Endothelial cell of umbilical vein (primary cell): ENCODE results near the gene ARL5B. TPM values are rescaled to one million over a fixed set of nuclear protein-coding genes. Genes with fewer than 3 reads are reported as not detected.

Experiments
- BruUV-seq: library from RNA; stranded (reverse); fragments of 400-500 nt; replicated peaks from 2 replicates; lab custom pipeline; 2021; lab: Mats Ljungman, UMichigan
- CTCF ChIA-PET: fragments of 300-600, 350-600 bp; sonication (Branson Sonifier 250); formaldehyde crosslinking; loops from one replicate; lab custom pipeline; 2021; ENCODE audit warnings: antibody characterized with exemption, inconsistent platforms; lab: Charles Lee
- POLR2A ChIA-PET: fragments of 300-600, 350-600 bp; sonication (Branson Sonifier 250); formaldehyde crosslinking; loops from one replicate; lab custom pipeline; 2021; ENCODE audit warnings: antibody characterized with exemption, inconsistent platforms; lab: Charles Lee
- DNase-seq: peaks from one replicate; pipeline ENCODE4 v3.0.0-alpha.2; 2011; ENCODE audit warnings: low read depth, low spot score
- FAIRE-seq: peaks from 2 replicates; lab custom pipeline; 2011; peaks lifted over from hg19 to GRCh38; lab: Jason Lieb, UNC
- H2AFZ ChIP-seq: 2 replicates; pipeline ENCODE4 v1.6.0; 2012; ENCODE audit warnings: low read depth, low read length, control low read depth, inconsistent platforms
- H3K27ac ChIP-seq: 2 replicates; pipeline ENCODE4 v1.5.1; 2011; ENCODE audit warnings: low read depth, mild to moderate bottlenecking, control low read depth, low read length, moderate library complexity; ENCODE audit not compliant: insufficient read depth
- H3K27me3 ChIP-seq, 2 experiments: 2 replicates each; pipeline versions ENCODE4 v1.6.0 to v1.6.1; 2011; ENCODE audit warnings: low read length in 2 of 2, mixed read lengths in 1 of 2; ENCODE audit not compliant: control insufficient read depth in 2 of 2, insufficient read depth in 2 of 2
- H3K36me3 ChIP-seq, 2 experiments: 2 replicates in 1 of 2; 3 replicates in 1 of 2; pipeline ENCODE4 v1.5.1; 2011; ENCODE audit warnings: low read length in 2 of 2, mild to moderate bottlenecking in 1 of 2, moderate library complexity in 1 of 2; ENCODE audit not compliant: control insufficient read depth in 2 of 2, insufficient read depth in 2 of 2; ENCODE audit errors: extremely low read depth in 1 of 2
- H3K4me1 ChIP-seq: 3 replicates; pipeline ENCODE4 v1.5.1; 2011; ENCODE audit warnings: mild to moderate bottlenecking, low read length; ENCODE audit not compliant: control insufficient read depth, insufficient read depth; ENCODE audit errors: extremely low read depth
- H3K4me2 ChIP-seq: 2 replicates; pipeline ENCODE4 v1.6.1; 2011; ENCODE audit warnings: low read length, control low read depth, mixed read lengths; ENCODE audit not compliant: insufficient read depth
- H3K4me3 ChIP-seq, 3 experiments: fragments of 200-600 bp in 1 of 3; sonication (generic), shearing (Covaris generic) in 1 of 3; replicated peaks in 1 of 3; 2 replicates each; pipeline ENCODE4 v1.5.1; 2011 to 2016; ENCODE audit warnings: control low read depth in 3 of 3, low read length in 3 of 3, mild to moderate bottlenecking in 2 of 3, inconsistent platforms in 1 of 3, low read depth in 1 of 3, moderate library complexity in 1 of 3; ENCODE audit not compliant: insufficient read depth in 1 of 3
- H3K79me2 ChIP-seq: 2 replicates; pipeline ENCODE4 v1.6.0; 2012; ENCODE audit warnings: low read length, inconsistent platforms; ENCODE audit not compliant: control insufficient read depth, insufficient read depth
- H3K9ac ChIP-seq: replicated peaks from 2 replicates; pipeline ENCODE3; 2011; ENCODE audit warnings: low read length, control low read depth; ENCODE audit not compliant: insufficient read depth; ENCODE audit errors: extremely low read depth
- H3K9me1 ChIP-seq: replicated peaks from 3 replicates; pipeline ENCODE4 v1.6.0; 2011; ENCODE audit warnings: mild to moderate bottlenecking, low read length; ENCODE audit not compliant: control insufficient read depth, insufficient read depth; ENCODE audit errors: extremely low read depth
- H3K9me3 ChIP-seq: replicated peaks from 2 replicates; pipeline ENCODE4 v1.5.1; 2012; ENCODE audit warnings: low read length, inconsistent platforms; ENCODE audit not compliant: control insufficient read depth, insufficient read depth
- H4K20me1 ChIP-seq: replicated peaks from 2 replicates; pipeline ENCODE3; 2011; ENCODE audit warnings: mild to moderate bottlenecking, low read length; ENCODE audit not compliant: control insufficient read depth, insufficient read depth; ENCODE audit errors: extremely low read depth
- EZH2 ChIP-seq: IDR thresholded peaks from 2 replicates; pipeline ENCODE4 v1.6.1; 2012; ENCODE audit warnings: borderline replicate concordance, low read depth, mild to moderate bottlenecking, moderate library complexity, low read length, inconsistent platforms; ENCODE audit not compliant: severe bottlenecking
- FOS ChIP-seq: IDR thresholded peaks from 2 replicates; pipeline ENCODE4 v1.6.1; 2011; ENCODE audit warnings: mild to moderate bottlenecking, low read length, moderate library complexity, borderline replicate concordance; ENCODE audit not compliant: insufficient read depth
- JUN ChIP-seq: IDR thresholded peaks from 2 replicates; pipeline ENCODE4 v1.6.1; 2011; ENCODE audit warnings: borderline replicate concordance, low read depth; ENCODE audit not compliant: insufficient read length, insufficient read depth
- MYC ChIP-seq: IDR thresholded peaks from one replicate; pipeline ENCODE4 v1.6.1; 2011; ENCODE audit warnings: mild to moderate bottlenecking, low read depth, low read length
- POLR2A ChIP-seq: IDR thresholded peaks from 2 replicates; pipeline ENCODE4 v1.6.1; 2012; ENCODE audit warnings: low read depth, mild to moderate bottlenecking, control low read depth, low read length
- POLR2AphosphoS5 ChIP-seq: IDR thresholded peaks from 2 replicates; pipeline ENCODE4 v1.6.1; 2012; ENCODE audit warnings: low read depth, mild to moderate bottlenecking, control low read depth, low read length, moderate library complexity; ENCODE audit not compliant: insufficient read depth
- dilution Hi-C: fragments of 300-500 bp; cut with MboI; formaldehyde crosslinking; loops from one replicate; pipeline ENCODE4 v1.15.0; 2019; ENCODE audit warnings: low sequenced_read_pairs; ENCODE audit not compliant: extremely low pct_ligation_motif_present
- intact Hi-C: fragments of 100-400 bp; cut with micrococcal nuclease; formaldehyde crosslinking; loops from one replicate; pipeline ENCODE4 v1.10.0; 2022
- polyA plus RNA-seq, 4 experiments: library from polyadenylated mRNA; depleted of rRNA in 3 of 4; stranded (reverse) in 3 of 4; unstranded in 1 of 4; fragments of >200 nt; gene quantifications; 2 replicates each; pipeline versions ENCODE4 v1.2.1 to v1.2.3, GENCODE V29; 2011 to 2012; ENCODE audit warnings: missing spikeins in 1 of 4
- total RNA-seq: library from RNA; stranded (reverse); gene quantifications from 2 replicates; pipeline ENCODE4 v1.2.3, GENCODE V29; 2021
- TF ChIP-seq, protein P1 (sequence below), 2 donors: IDR thresholded peaks; 1 replicate in 1 of 2; 2 replicates in 1 of 2; pipeline ENCODE4 v1.5.1; 2011; ENCODE audit warnings: low read length in 2 of 2, mild to moderate bottlenecking in 2 of 2, moderate library complexity in 2 of 2, control low read depth in 1 of 2, inconsistent platforms in 1 of 2, low read depth in 1 of 2; ENCODE audit not compliant: insufficient read depth in 1 of 2; ENCODE audit errors: extremely low read depth in 1 of 2

Gene ARL5B
- total and polyA plus RNA-seq, 2 donors (not counting 3 experiments of a cell fraction or from before 2014, with no cell fraction given): 5.1 to 19.1 TPM

DNA sequence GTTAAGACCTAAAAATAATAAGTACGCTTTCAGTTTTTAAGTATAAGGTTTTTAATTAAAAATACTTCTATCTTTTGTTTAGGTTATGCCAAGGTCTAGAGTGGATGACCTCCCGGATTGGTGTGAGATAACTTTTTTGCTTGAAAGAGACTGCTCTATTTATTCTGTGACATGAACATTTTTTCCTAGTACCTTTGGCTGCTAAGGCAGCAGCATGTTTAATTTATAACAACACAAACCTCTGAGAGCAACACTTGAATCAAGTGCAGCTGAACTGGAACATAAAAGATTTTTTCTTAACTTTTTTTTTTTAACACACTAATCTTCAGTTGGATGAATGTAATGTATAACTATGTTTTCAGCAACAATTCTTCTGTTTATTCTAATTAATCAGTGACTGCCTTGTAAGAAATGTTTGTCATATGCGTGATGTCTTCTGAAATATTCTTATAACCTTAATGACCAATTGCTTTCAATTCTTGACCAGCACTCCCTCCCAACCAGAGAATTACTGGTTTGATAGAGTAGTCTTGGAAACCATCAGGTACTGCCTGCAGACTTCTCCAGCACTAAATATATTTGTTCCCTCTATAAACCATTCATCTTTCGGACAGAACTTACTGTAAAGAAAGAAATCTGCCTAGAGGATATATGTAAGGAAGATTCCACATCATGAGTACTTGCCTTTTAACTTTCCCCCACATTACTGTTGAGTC is 16.0 kb downstream of the ARL5B start:
- peaks cover 2% of the 10 kb centered on the region for H4K20me1 ChIP-seq
- no peak overlapping the region for H3K9ac ChIP-seq
- FAIRE-seq: no peak
- no peak for DNase-seq
- H3K27me3 ChIP-seq: no peaks in the 10 kb centered on the region
- H3K4me1 ChIP-seq: no peaks in the 10 kb centered on the region
- H3K27ac ChIP-seq: no peak overlapping the region
- ChIA-PET POLR2A (no interaction called here), CTCF (no interaction called here)
- H3K4me3 ChIP-seq: no peak overlapping the region
- no peak overlapping the region for H3K4me2 ChIP-seq
- intact Hi-C loops (no loop called here), dilution Hi-C loops (no loop called here)
- H3K79me2 ChIP-seq: peaks cover 11% of the 10 kb centered on the region
- TF ChIP-seq JUN (no peak), POLR2A (no peak), EZH2 (no peak), MYC (no peak), FOS (no peak), POLR2AphosphoS5 (no peak)
- TF ChIP-seq, protein P1, sequence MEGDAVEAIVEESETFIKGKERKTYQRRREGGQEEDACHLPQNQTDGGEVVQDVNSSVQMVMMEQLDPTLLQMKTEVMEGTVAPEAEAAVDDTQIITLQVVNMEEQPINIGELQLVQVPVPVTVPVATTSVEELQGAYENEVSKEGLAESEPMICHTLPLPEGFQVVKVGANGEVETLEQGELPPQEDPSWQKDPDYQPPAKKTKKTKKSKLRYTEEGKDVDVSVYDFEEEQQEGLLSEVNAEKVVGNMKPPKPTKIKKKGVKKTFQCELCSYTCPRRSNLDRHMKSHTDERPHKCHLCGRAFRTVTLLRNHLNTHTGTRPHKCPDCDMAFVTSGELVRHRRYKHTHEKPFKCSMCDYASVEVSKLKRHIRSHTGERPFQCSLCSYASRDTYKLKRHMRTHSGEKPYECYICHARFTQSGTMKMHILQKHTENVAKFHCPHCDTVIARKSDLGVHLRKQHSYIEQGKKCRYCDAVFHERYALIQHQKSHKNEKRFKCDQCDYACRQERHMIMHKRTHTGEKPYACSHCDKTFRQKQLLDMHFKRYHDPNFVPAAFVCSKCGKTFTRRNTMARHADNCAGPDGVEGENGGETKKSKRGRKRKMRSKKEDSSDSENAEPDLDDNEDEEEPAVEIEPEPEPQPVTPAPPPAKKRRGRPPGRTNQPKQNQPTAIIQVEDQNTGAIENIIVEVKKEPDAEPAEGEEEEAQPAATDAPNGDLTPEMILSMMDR (IDR thresholded peaks at IDR 0.05; ENCODE audit: extremely low read depth in 1 of 2, insufficient read depth in 1 of 2, low read depth in 1 of 2, low read length in 2 of 2): no peak
- no peaks in the 10 kb centered on the region for H3K9me1 ChIP-seq
- no peak overlapping the region for H2AFZ ChIP-seq
- H3K36me3 ChIP-seq: peaks cover 3 to 17% of the 10 kb centered on the region in 2 experiments
- no peaks in the 10 kb centered on the region for H3K9me3 ChIP-seq
- no TSS peak for BruUV-seq
